ENCODE results near the gene DEFB124.
"Not testable (repeated sequence)": the region's sequence is repeated elsewhere in the genome, so short reads cannot be mapped to it uniquely, and the experiment has no call there.

DEFB124 gene, protein sequence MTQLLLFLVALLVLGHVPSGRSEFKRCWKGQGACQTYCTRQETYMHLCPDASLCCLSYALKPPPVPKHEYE

DNA sequence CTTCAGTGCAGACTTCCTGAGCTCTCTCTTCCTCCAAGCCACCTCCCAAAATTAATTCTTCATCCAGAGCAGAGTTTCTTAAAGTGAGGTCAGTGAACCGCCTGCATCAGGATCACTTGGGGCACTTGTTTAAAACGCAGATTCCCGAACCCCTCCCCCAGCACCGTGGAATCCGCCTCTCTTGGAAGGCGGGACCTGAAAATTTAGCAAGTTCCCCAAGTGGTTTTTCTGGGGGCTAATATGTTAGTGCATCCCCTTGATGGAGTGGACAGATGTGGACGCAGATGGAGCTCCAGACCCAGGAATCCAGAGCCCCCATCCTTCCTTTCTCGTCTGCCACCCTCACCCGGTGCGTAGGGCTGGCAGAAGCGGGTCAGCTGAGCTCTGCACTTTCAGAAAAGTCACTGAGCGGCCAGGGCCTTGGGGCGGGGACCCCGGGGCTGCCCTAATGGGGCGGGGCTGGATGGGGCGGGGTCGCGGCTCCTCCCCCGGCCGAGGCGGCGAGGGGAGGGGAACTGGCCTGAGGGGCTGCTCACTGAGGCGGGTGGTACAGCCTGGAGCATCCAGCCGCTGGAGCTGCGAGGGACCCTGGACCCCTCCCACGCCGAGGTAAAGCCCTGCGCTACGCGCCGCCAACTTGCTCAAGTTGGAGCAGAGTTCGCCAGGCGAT is at the start of gene DEFB124, which contains the start of gene REM1:
DEFB124 (minus strand) TSS at position 370 of the 670 bp plus-strand sequence. CDS start 2,114 bp downstream, outside the sequence.
REM1 (plus strand) TSS at position 531 of the 670 bp plus-strand sequence. CDS start 1,158 bp downstream, outside the sequence.
- DNase-seq (ENCODE audit: low read depth in 4 of 4, low spot score in 1 of 4), result no peak

DNA sequence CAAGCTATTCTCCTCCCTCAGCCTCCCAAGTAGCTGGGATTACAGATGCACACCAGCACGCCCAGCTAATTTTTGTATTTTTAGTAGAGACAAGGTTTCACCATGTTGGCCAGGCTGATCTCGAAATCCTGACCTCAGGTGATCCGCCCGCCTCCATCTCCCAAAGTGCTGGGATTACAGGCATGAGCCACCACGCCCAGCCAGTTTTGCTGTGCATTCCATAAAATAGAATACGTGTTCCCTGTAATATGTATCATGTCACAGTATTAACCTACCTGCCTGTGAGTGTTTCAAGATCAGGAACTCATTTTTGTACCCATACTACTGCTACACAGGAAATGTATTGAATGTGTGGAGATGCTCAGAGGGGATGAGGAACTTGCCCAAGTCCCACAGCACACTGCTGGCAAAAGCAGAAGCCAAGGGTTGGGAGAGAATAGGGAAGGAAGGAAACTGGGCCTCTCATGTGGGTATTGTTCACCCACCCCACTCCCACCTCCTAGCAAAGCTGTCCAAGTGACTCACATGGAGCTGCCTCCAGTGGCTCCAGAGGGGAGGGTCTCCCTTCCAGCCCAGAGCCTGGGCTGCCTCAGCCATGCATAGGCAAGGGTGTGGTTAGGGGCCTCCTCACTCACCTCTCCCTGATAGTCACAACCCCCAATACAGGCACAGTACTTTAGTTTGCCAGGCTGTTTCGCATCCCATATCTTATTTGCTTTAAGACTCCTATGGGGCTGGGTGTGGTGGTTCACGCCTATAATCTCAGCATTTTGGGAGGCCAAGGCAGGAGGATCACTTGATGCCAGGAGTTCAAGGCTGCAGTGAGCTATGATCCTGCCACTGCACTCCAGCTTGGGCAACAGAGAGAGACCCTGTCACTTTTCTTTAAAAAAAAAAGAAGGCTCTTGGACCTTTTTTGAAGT is 48.7 kb upstream of the DEFB124 start:
- no peak for DNase-seq (ENCODE audit: low read depth in 4 of 4, low spot score in 1 of 4)

GRCh38 chr20:31522731-31523130 is 47.8 kb upstream of the DEFB124 start:
- no peak for DNase-seq (ENCODE audit: low read depth in 4 of 4, low spot score in 1 of 4)

DNA sequence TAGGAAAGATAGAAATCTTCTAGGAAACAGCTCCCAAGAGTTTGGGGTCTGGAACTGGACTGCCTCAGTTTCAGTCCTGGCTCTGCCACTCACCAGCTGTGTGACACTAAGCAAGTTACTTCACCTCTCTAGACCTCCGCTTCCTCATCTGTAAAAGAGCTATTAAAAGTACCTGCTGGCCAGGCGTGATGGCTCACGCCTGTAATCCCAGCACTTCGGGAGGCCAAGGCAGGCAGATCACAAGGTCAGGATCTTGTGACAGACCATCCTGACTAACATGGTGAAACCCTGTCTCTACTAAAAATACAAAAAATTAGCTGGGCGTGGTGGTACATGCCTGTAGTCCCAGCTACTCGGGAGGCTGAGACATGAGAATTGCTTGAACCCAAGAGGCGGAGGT is 46.3 kb upstream of the DEFB124 start:
- not testable (repeated sequence) for DNase-seq (ENCODE audit: low read depth in 4 of 4, low spot score in 1 of 4)

DNA sequence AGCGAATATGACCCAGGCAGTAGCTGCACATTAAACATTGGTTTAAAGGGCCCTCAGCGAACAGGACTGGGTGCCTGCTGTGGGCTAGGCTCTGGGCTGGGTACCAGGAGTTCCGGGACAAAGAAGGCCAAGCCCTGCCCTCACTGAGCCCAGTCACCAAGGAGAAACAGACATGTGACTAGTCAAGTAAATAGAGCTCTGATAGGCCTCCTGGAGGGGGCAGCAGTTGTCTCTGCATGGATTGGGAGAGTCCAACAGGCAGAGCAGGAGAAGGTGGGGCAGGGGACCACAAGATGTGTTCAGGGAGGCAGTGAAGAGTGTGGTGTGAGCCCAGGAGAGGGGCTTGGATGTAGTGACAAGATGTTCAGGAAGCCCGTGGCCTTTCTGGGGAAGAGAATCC is 42.4 kb upstream of the DEFB124 start:
- DNase-seq (ENCODE audit: low read depth in 4 of 4, low spot score in 1 of 4), result no peak

GRCh38 chr20:31516651-31517050 is 41.7 kb upstream of the DEFB124 start:
- no peak for DNase-seq (ENCODE audit: low read depth in 4 of 4, low spot score in 1 of 4)

DNA sequence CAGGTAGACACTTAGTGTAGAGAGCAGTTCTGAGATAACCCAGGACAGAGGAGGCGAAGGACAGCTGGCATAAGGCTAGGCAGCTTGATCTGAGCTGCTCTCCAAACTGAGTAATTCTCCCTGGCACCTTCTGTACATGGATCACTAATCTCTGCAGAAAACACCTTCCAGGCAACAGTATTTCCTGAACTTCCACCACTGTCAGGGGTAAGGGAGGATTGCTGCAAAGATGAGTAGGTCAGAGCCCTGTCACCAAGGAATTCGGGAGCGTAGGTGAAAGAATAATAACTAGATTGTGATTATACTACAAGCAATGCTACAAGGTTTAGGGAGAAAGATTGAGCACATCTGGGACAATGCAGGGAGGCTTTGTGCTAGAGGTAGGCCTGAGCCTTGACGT is 41.2 kb upstream of the DEFB124 start:
- DNase-seq (ENCODE audit: low read depth in 4 of 4, low spot score in 1 of 4), result no peak

DNA sequence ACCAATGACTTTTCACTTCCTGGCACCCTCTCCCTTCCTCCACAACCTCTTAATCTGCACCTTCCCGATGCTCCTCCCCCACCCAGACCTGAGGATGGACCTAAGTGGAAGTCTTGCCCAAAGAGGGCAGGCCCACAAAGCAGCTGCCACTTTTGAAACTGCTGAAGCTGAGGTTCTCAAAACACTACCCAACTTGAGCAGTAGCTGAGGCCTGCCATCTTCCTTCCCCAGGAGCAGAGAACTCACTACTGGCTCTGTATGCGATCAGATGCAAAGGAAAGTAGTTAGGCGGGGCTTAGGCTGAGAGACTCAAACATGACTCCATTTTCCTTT is 40.8 kb upstream of the DEFB124 start:
- DNase-seq (ENCODE audit: low read depth in 4 of 4, low spot score in 1 of 4), result no peak

DNA sequence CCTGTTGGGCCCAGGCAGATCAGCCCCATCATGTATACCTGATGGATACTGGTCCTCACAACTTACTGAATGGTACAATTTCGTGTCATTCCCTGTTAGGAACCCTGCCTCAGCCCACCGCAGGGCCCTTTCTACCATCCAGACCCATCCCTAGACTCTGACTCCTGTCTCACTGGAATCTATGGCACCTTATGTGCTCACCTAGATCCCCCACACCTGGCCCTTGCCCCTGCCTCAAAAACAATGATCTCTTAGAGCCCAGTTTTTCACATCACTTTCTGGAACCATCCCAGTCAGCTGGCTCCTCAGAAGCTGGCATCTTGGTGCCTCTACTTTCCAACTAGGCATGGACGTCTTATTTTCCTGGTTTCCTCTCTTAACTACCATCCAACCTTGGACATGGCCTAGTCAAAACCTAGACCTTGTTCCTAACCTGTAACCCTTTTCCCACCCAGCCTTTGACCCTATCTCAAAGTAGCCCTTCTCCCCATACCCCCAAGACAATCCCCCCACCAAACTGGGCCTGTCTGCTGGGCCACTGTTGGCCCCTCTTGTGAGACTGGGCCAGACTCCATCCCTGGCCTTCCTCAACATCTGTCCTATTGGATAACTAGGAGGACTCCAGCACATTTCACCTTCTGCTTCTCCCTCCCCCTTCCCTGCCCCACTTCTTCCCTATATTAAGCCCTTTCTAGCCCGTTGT is 40.3 kb upstream of the DEFB124 start:
- no peak for DNase-seq (ENCODE audit: low read depth in 4 of 4, low spot score in 1 of 4)

GRCh38 chr20:31514154-31515071 is 39.5 kb upstream of the DEFB124 start, which contains the start of gene HM13:
HM13 (plus strand) TSS chr20:31514442; CDS start chr20:31514552, 110 bp downstream.
- DNase-seq (ENCODE audit: low read depth in 4 of 4, low spot score in 1 of 4), result peak; percentile 75 to 83 (median 79)

DNA sequence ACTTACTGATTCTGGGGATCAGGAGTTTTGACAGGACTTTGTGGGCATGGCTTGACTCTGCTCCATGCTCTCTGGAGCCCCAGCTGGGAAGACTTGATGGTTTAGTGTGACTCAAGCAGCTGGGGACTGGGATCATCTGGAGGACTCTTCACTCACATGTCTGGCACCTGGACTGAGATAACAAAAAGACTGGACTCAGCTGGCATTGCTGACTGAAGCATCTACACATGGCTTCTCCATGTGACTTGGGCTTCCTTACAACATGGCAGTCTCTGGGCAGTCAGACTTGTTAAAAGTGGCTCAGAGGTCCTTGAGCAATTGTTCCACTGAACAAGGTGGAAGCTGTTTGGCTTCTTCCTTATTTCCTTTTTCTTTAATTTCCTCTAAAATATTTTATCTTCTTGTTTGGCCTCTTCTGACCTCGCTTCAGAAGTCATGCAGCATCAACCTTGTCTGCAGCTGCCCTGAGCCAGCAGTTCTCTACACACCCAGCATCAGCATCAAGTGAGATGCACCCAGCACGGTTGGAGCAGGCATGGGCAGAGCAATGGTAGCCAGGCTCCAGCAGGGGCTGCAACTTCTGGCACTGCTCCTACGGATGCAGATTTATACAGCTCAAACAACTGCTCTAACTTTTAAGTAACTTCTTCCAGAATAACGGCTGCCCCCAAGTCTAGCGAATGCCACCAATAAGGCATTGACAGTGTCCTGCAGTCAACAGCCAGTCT is 33.8 kb upstream of the DEFB124 start:
- DNase-seq (ENCODE audit: low read depth in 4 of 4, low spot score in 1 of 4), result no peak

DNA sequence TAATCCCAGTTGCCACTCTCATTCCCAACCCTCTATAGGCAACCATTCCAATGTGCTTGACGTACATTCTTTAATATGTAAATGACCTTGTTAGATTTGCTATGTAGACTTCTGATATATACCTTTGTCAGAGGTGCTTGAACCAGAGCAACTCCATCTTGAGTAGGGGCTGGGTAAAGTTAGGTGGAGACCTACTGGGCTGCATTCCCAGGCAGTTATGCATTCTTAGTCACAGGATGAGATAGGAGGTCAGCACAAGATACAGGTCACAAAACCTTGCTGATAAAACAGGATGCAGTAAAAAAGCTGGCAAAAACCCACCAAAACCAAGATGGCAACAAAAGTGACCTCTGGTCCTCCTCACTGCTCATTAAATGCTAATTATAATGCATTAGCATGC is 31.0 kb upstream of the DEFB124 start:
- no peak for DNase-seq (ENCODE audit: low read depth in 4 of 4, low spot score in 1 of 4)

- peak; percentile 61 to 68 (median 64) for DNase-seq (ENCODE audit: low read depth in 4 of 4, low spot score in 1 of 4)
These were observed 28.2 kb upstream of the DEFB124 start for GRCh38 chr20:31502884-31503673.

DNA sequence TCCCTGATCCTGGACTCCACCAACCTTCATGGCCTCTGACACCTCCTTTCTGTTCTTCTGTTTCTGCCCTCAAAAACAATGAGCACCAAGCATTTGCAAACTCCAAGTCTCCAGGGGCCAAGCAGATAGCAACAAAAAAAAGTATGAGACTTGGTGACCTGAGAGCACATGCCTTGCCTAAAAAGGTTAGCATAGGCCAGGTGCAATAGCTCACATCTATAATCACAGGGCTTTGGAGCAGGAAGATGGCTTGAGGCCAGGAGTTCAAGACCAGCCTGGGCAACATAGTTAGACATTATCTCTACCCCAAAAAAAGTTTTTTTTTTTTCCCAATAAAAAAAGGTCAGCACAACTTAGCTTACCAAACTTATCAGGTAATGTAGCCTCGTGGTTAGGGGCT is 25.6 kb upstream of the DEFB124 start:
- no peak for DNase-seq (ENCODE audit: low read depth in 4 of 4, low spot score in 1 of 4)

- no peak for DNase-seq (ENCODE audit: low read depth in 4 of 4, low spot score in 1 of 4)
These were observed 23.1 kb upstream of the DEFB124 start for GRCh38 chr20:31497838-31498540.

GRCh38 chr20:31496761-31497295 is 21.9 kb upstream of the DEFB124 start:
- no peak for DNase-seq (ENCODE audit: low read depth in 4 of 4, low spot score in 1 of 4)

DNA sequence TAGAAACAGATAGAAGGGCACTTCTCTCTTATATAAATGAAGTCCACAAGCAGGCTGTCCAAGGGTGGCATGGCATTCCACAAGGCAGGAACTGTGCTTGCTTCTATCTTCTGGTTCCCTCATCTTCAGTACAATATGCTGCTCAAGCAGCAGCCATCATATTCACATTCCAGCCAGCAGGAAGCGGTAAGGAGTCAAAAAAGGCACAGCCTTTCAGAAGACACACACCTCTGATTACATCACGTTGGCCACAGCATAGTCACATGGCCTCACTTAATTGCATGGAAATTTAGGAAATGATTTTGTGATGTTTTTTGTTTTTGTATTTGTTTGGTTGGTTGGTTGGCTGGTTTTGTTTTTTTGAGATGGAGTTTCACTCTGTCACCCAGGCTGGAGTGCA is 19.2 kb upstream of the DEFB124 start:
- no peak for DNase-seq (ENCODE audit: low read depth in 4 of 4, low spot score in 1 of 4)

- DNase-seq (ENCODE audit: low read depth in 4 of 4, low spot score in 1 of 4), result no peak
These were observed 15.8 kb upstream of the DEFB124 start for GRCh38 chr20:31490752-31491151.

Measured in stimulated activated CD4-positive, alpha-beta T cell treated with anti-CD3 and anti-CD28 coated beads, Interleukin-1b, Interleukin-23, amount 100 ng/mL, for 24 hours (primary cell).